Activated CD4-positive, alpha-beta T cell treated with anti-CD3 and anti-CD28 coated beads, Interleukin-2, amount 50 U/mL, for 16 hours (primary cell): ENCODE results near the gene LAMC2.

Experiments
- DNase-seq: peaks from one replicate; pipeline ENCODE4 v3.0.0-alpha.2; 2020

The LAMC2 gene

GRCh38 chr1:183290628-183291027 lies 104.6 kb downstream of the LAMC2 start:
- no peak for DNase-seq

- DNase-seq, result no peak
Measured at GRCh38 chr1:183291216-183291762, 105.2 kb downstream of the LAMC2 start.

GRCh38 chr1:183291802-183292514 lies 105.9 kb downstream of the LAMC2 start:
- no peak for DNase-seq

- DNase-seq, result no peak
Measured at GRCh38 chr1:183293241-183293640, 107.2 kb downstream of the LAMC2 start.

GRCh38 chr1:183293876-183294275 lies 107.8 kb downstream of the LAMC2 start:
- no peak for DNase-seq
